Astrocyte of the cerebellum (primary cell): ENCODE results near the gene PCA3.

Experiments used
- DNase-seq: peaks from one replicate; pipeline ENCODE4 v3.0.0-alpha.2; 2011; ENCODE audit warnings: low read depth
- H3K4me3 ChIP-seq: 2 replicates; pipeline ENCODE4 v1.5.1; 2011; ENCODE audit warnings: mild to moderate bottlenecking, low read depth, low read length, moderate library complexity
- CTCF ChIP-seq: IDR thresholded peaks from 2 replicates; pipeline ENCODE4 v1.5.1; 2012; ENCODE audit warnings: low read length, low read depth, moderate library complexity, mild to moderate bottlenecking; ENCODE audit errors: missing control alignments
- in situ Hi-C: cut with HindIII; loops from 2 replicates; pipeline ENCODE4 v1.10.0; 2017; ENCODE audit warnings: low sequenced_read_pairs

Gene PCA3

GRCh38 chr9:76764138-76764537 is at the start of gene PCA3:
TSS of gene PCA3 (plus strand) at chr9:76764438.
- no peak for TF ChIP-seq CTCF
- in situ Hi-C loops = no loop called here
- DNase-seq = no peak
- H3K4me3 ChIP-seq = no peak within 1 kb of the TSS

DNA sequence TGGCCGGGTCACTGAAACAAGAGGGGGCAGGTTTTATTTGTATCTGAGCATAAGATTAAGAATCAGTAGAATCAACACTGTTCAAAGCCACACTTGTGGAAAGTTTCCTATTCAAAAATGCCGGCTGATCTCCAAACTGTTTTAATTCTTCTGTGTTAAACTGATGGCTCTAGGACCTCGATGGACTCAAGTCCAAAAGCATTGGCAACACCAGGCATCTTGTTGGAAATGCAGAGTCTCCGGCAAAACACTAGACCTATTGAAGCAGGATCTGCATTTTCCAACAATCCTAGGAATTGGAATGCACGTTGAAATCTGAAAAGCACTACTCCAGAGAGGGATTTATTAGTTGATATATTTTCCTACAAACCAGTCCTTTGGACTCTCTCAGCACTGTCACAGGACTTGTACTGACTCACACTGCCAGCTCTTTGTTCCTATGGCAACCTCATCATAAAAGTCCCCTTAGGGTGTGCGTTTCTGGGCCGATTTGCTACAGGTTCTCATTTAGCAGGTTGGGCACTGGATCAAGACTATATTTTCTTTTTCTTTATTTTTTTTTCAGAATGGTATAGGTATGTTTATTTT is 48.1 kb upstream of the PCA3 start:
- no peak overlapping the region for H3K4me3 ChIP-seq
- TF ChIP-seq CTCF = no peak
- in situ Hi-C loops = no loop called here
- DNase-seq = no peak

- no peak for DNase-seq
- H3K4me3 ChIP-seq = no peak overlapping the region
- in situ Hi-C loops = no loop called here
- TF ChIP-seq CTCF = no peak
Measured at GRCh38 chr9:76717176-76717575, 47.1 kb upstream of the PCA3 start.

DNA sequence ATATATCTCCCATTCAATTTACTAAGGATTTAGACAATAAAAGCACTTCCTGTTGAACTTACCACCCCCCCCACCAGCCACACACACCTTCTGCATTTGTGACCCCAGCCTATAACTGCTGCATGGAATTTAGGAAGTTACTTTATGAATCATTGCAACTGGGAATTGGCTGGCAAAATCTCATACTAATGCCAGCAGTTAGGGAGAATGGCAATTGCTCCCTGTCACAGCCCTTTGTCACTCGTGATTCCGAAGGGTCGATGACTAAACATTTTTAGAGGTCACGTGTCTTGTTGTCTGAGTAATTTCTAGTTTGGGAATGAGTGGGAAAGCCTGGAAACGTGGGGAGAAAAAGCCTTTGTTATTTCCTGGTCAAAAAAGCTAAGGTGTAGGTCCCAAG is 46.6 kb upstream of the PCA3 start:
- H3K4me3 ChIP-seq = no peak overlapping the region
- in situ Hi-C loops = no loop called here
- DNase-seq = no peak
- TF ChIP-seq CTCF = no peak

DNA sequence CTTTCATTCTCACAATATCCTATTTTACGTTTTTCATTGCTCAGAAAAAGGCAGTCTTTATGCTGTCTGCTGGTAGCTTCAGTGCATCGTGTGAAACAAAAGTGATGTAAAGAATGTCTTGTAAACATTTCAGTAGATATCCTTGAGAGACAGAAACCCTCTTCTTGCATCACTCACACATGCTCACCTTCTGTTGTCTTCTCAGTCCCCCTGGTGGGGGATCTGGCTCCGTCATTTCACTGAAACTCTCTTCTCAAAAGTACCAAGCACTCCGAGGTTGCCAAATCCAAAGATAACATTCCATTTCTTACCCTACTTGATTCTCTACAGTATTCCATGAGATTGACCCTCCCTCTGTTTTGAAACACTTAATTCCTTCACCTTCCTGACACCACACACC is 46.1 kb upstream of the PCA3 start:
- no peak overlapping the region for H3K4me3 ChIP-seq

GRCh38 chr9:76720245-76720644 is 44.0 kb upstream of the PCA3 start:
- in situ Hi-C loops = no loop called here
- H3K4me3 ChIP-seq = no peak overlapping the region
- DNase-seq = no peak
- TF ChIP-seq CTCF = no peak

More for the DNA sequence above, 46.1 kb upstream of the PCA3 start:
- no peak for DNase-seq
- in situ Hi-C loops = no loop called here
- no peak for TF ChIP-seq CTCF

GRCh38 chr9:76725011-76725546 is 39.2 kb upstream of the PCA3 start:
- no peak for DNase-seq
- no peak for TF ChIP-seq CTCF
- H3K4me3 ChIP-seq = no peak overlapping the region
- in situ Hi-C loops = no loop called here
